ENCODE data around the gene MCFD2.

MCFD2 gene

GRCh38 chr2:46925474-46926351, 10.1 kb upstream of the MCFD2 start:
- H3K18ac ChIP-seq (ENCODE audit: low read length): no peak overlapping the region
- peaks cover 9 to 10% of the 10 kb centered on the region in 2 experiments for H3K4me1 ChIP-seq (ENCODE audit: control insufficient read depth in 1 of 2, insufficient read depth in 2 of 2, low read length in 2 of 2)
- WGBS (ENCODE audit: extremely low coverage, insufficient coverage, insufficient read length): no CpG with 5 or more reads among the region's 6 CpGs
- H3K4me2 ChIP-seq (ENCODE audit: low read length): peak overlapping the region; percentile 41
- peak overlapping the region; percentile 43 for H2BK12ac ChIP-seq (ENCODE audit: low read length)
- peaks cover 0 to 1% of the 10 kb centered on the region in 2 experiments for H3K36me3 ChIP-seq (ENCODE audit: control insufficient read depth in 1 of 2, insufficient read depth in 2 of 2, low read length in 2 of 2)
- peak overlapping the region; percentile 25 for H2AFZ ChIP-seq (ENCODE audit: insufficient read depth, low read length, poor library complexity)
- no peak overlapping the region for H4K12ac ChIP-seq (ENCODE audit: low read depth, low read length)
- no peak overlapping the region for H3K14ac ChIP-seq (ENCODE audit: low read length)
- H2AK5ac ChIP-seq (ENCODE audit: low read length): no peak overlapping the region
- H2BK5ac ChIP-seq (ENCODE audit: low read depth, low read length, poor library complexity): no peak overlapping the region
- peak overlapping the region; percentile 50 for H3K27ac ChIP-seq (ENCODE audit: low read depth, low read length)
- H3K79me1 ChIP-seq (ENCODE audit: low read length): peaks cover 3% of the 10 kb centered on the region
- H3K4ac ChIP-seq (ENCODE audit: low read depth, low read length): no peak overlapping the region
- no peak overlapping the region for H3K9ac ChIP-seq (ENCODE audit: low read length)
- H3K9me3 ChIP-seq (ENCODE audit: insufficient read depth, low read depth, low read length): no peaks in the 10 kb centered on the region
- no peak overlapping the region for H3K4me3 ChIP-seq (ENCODE audit: low read depth, low read length)
- H3K23ac ChIP-seq (ENCODE audit: low read length): no peak overlapping the region
- peak in 1 of 2 donors; percentile 60 for DNase-seq
- H3K79me2 ChIP-seq (ENCODE audit: control insufficient read depth, insufficient read depth, low read length, poor library complexity): no peaks in the 10 kb centered on the region
- H4K8ac ChIP-seq (ENCODE audit: low read depth, low read length): no peak overlapping the region
- no peak overlapping the region for H4K91ac ChIP-seq (ENCODE audit: low read depth, low read length)
- no peaks in the 10 kb centered on the region for H3K27me3 ChIP-seq (ENCODE audit: insufficient read depth, low read length)
- no peak overlapping the region for H2BK120ac ChIP-seq (ENCODE audit: insufficient read depth, low read length, poor library complexity)

GRCh38 chr2:46924608-46925007, 9.0 kb upstream of the MCFD2 start:
- Histone ChIP-seq H3K27me3 (ENCODE audit: insufficient read depth, low read length) (no peaks in the 10 kb centered on the region), H4K91ac (ENCODE audit: low read depth, low read length) (peak overlapping the region; percentile 11), H3K4me3 (ENCODE audit: low read depth, low read length) (no peak overlapping the region), H2AK5ac (ENCODE audit: low read length) (peak overlapping the region; percentile 18), H3K79me1 (ENCODE audit: low read length) (peaks cover 3% of the 10 kb centered on the region), H3K4me1 (ENCODE audit: control insufficient read depth in 1 of 2, insufficient read depth in 2 of 2, low read length in 2 of 2) (peaks cover 9 to 10% of the 10 kb centered on the region in 2 experiments), H4K8ac (ENCODE audit: low read depth, low read length) (no peak overlapping the region), H3K79me2 (ENCODE audit: control insufficient read depth, insufficient read depth, low read length, poor library complexity) (no peaks in the 10 kb centered on the region), H2BK5ac (ENCODE audit: low read depth, low read length, poor library complexity) (no peak overlapping the region), H2BK12ac (ENCODE audit: low read length) (no peak overlapping the region), H2BK120ac (ENCODE audit: insufficient read depth, low read length, poor library complexity) (no peak overlapping the region), H3K4me2 (ENCODE audit: low read length) (no peak overlapping the region), H4K12ac (ENCODE audit: low read depth, low read length) (no peak overlapping the region), H3K36me3 (ENCODE audit: control insufficient read depth in 1 of 2, insufficient read depth in 2 of 2, low read length in 2 of 2) (peaks cover 0 to 1% of the 10 kb centered on the region in 2 experiments), H3K9ac (ENCODE audit: low read length) (no peak overlapping the region), H3K9me3 (ENCODE audit: insufficient read depth, low read depth, low read length) (no peaks in the 10 kb centered on the region), H3K18ac (ENCODE audit: low read length) (no peak overlapping the region), H2AFZ (ENCODE audit: insufficient read depth, low read length, poor library complexity) (no peak overlapping the region), H3K23ac (ENCODE audit: low read length) (peak overlapping the region; percentile 95), H3K4ac (ENCODE audit: low read depth, low read length) (no peak overlapping the region), H3K27ac (ENCODE audit: low read depth, low read length) (peak overlapping the region; percentile 8), H3K14ac (ENCODE audit: low read length) (no peak overlapping the region)
- no CpG with 5 or more reads among the region's 5 CpGs for WGBS (ENCODE audit: extremely low coverage, insufficient coverage, insufficient read length)
- DNase-seq: no peak

GRCh38 chr2:46924038-46924437, 8.4 kb upstream of the MCFD2 start:
- H3K4me3 ChIP-seq (ENCODE audit: low read depth, low read length): no peak overlapping the region
- no peak overlapping the region for H3K4ac ChIP-seq (ENCODE audit: low read depth, low read length)
- no peak overlapping the region for H3K27ac ChIP-seq (ENCODE audit: low read depth, low read length)
- WGBS (ENCODE audit: extremely low coverage, insufficient coverage, insufficient read length): no CpG with 5 or more reads among the region's 2 CpGs
- no peak overlapping the region for H2BK120ac ChIP-seq (ENCODE audit: insufficient read depth, low read length, poor library complexity)
- H4K12ac ChIP-seq (ENCODE audit: low read depth, low read length): no peak overlapping the region
- peaks cover 9 to 10% of the 10 kb centered on the region in 2 experiments for H3K4me1 ChIP-seq (ENCODE audit: control insufficient read depth in 1 of 2, insufficient read depth in 2 of 2, low read length in 2 of 2)
- DNase-seq: peak in 1 of 2 donors; percentile 44
- H2AFZ ChIP-seq (ENCODE audit: insufficient read depth, low read length, poor library complexity): no peak overlapping the region
- H3K14ac ChIP-seq (ENCODE audit: low read length): no peak overlapping the region
- no peak overlapping the region for H3K23ac ChIP-seq (ENCODE audit: low read length)
- peaks cover 3% of the 10 kb centered on the region for H3K79me1 ChIP-seq (ENCODE audit: low read length)
- H3K79me2 ChIP-seq (ENCODE audit: control insufficient read depth, insufficient read depth, low read length, poor library complexity): no peaks in the 10 kb centered on the region
- no peak overlapping the region for H2BK12ac ChIP-seq (ENCODE audit: low read length)
- H3K27me3 ChIP-seq (ENCODE audit: insufficient read depth, low read length): no peaks in the 10 kb centered on the region
- no peak overlapping the region for H2AK5ac ChIP-seq (ENCODE audit: low read length)
- no peak overlapping the region for H3K18ac ChIP-seq (ENCODE audit: low read length)
- no peaks in the 10 kb centered on the region for H3K9me3 ChIP-seq (ENCODE audit: insufficient read depth, low read depth, low read length)
- no peak overlapping the region for H3K4me2 ChIP-seq (ENCODE audit: low read length)
- H4K91ac ChIP-seq (ENCODE audit: low read depth, low read length): no peak overlapping the region
- no peak overlapping the region for H3K9ac ChIP-seq (ENCODE audit: low read length)
- peaks cover 0 to 1% of the 10 kb centered on the region in 2 experiments for H3K36me3 ChIP-seq (ENCODE audit: control insufficient read depth in 1 of 2, insufficient read depth in 2 of 2, low read length in 2 of 2)
- H4K8ac ChIP-seq (ENCODE audit: low read depth, low read length): no peak overlapping the region
- no peak overlapping the region for H2BK5ac ChIP-seq (ENCODE audit: low read depth, low read length, poor library complexity)

- Histone ChIP-seq H3K4me2 (ENCODE audit: low read length) (no peak overlapping the region), H3K4me3 (ENCODE audit: low read depth, low read length) (no peak overlapping the region), H3K27me3 (ENCODE audit: insufficient read depth, low read length) (no peaks in the 10 kb centered on the region), H3K18ac (ENCODE audit: low read length) (no peak overlapping the region), H3K9ac (ENCODE audit: low read length) (no peak overlapping the region), H4K12ac (ENCODE audit: low read depth, low read length) (no peak overlapping the region), H3K27ac (ENCODE audit: low read depth, low read length) (no peak overlapping the region), H2AFZ (ENCODE audit: insufficient read depth, low read length, poor library complexity) (no peak overlapping the region), H3K14ac (ENCODE audit: low read length) (no peak overlapping the region), H2BK12ac (ENCODE audit: low read length) (no peak overlapping the region), H3K23ac (ENCODE audit: low read length) (no peak overlapping the region), H3K4ac (ENCODE audit: low read depth, low read length) (no peak overlapping the region), H2BK5ac (ENCODE audit: low read depth, low read length, poor library complexity) (no peak overlapping the region), H4K91ac (ENCODE audit: low read depth, low read length) (no peak overlapping the region), H3K4me1 (ENCODE audit: control insufficient read depth in 1 of 2, insufficient read depth in 2 of 2, low read length in 2 of 2) (peaks cover 9 to 10% of the 10 kb centered on the region in 2 experiments), H2AK5ac (ENCODE audit: low read length) (no peak overlapping the region), H2BK120ac (ENCODE audit: insufficient read depth, low read length, poor library complexity) (no peak overlapping the region), H3K36me3 (ENCODE audit: control insufficient read depth in 1 of 2, insufficient read depth in 2 of 2, low read length in 2 of 2) (peaks cover 0 to 1% of the 10 kb centered on the region in 2 experiments), H3K79me2 (ENCODE audit: control insufficient read depth, insufficient read depth, low read length, poor library complexity) (no peaks in the 10 kb centered on the region), H4K8ac (ENCODE audit: low read depth, low read length) (no peak overlapping the region), H3K9me3 (ENCODE audit: insufficient read depth, low read depth, low read length) (no peaks in the 10 kb centered on the region), H3K79me1 (ENCODE audit: low read length) (peaks cover 3% of the 10 kb centered on the region)
- DNase-seq: no peak
Observed at GRCh38 chr2:46923041-46923528, 7.5 kb upstream of the MCFD2 start.

Data from trophoblast cell (in vitro differentiated cells and primary cell).